H9 (cell line): ENCODE data around the gene CMPK2. TPM values are rescaled to one million over a fixed set of nuclear protein-coding genes. Genes with fewer than 3 reads are reported as not detected.

Source experiments
- DNase-seq: peaks from one replicate; pipeline ENCODE4 v3.0.0-alpha.2; 2017
- H2AFZ ChIP-seq: one replicate; pipeline ENCODE4 v1.6.1; 2013; ENCODE audit warnings: mild to moderate bottlenecking, low read length, control low read depth, moderate library complexity
- H2AK5ac ChIP-seq: 2 replicates; pipeline ENCODE4 v1.6.1; 2013; ENCODE audit warnings: low read length, control low read depth, mixed read lengths; ENCODE audit not compliant: insufficient read length
- H2BK120ac ChIP-seq: one replicate; pipeline ENCODE4 v1.6.1; 2013; ENCODE audit warnings: low read depth, mild to moderate bottlenecking, low read length, control low read depth, inconsistent platforms; ENCODE audit not compliant: poor library complexity, severe bottlenecking
- H2BK12ac ChIP-seq: 2 replicates; pipeline ENCODE4 v1.6.1; 2013; ENCODE audit warnings: low read length, control low read depth, mixed read lengths, low read depth; ENCODE audit not compliant: insufficient read length
- H2BK15ac ChIP-seq: 2 replicates; pipeline ENCODE4 v1.6.1; 2013; ENCODE audit warnings: low read depth, low read length, control low read depth
- H2BK20ac ChIP-seq: one replicate; pipeline ENCODE4 v1.6.1; 2013; ENCODE audit warnings: low read depth, mild to moderate bottlenecking, low read length, control low read depth, inconsistent platforms; ENCODE audit not compliant: poor library complexity, severe bottlenecking
- H2BK5ac ChIP-seq: 2 replicates; pipeline ENCODE4 v1.6.1; 2013; ENCODE audit warnings: low read length, control low read depth, mixed read lengths; ENCODE audit not compliant: insufficient read length
- H3K14ac ChIP-seq: 2 replicates; pipeline ENCODE4 v1.6.1; 2013; ENCODE audit warnings: low read length, control low read depth; ENCODE audit not compliant: insufficient read depth
- H3K18ac ChIP-seq: 2 replicates; pipeline ENCODE4 v1.6.1; 2013; ENCODE audit warnings: low read depth, mild to moderate bottlenecking, mixed read lengths, low read length, control low read depth; ENCODE audit not compliant: insufficient read length
- H3K23ac ChIP-seq: 2 replicates; pipeline ENCODE4 v1.6.1; 2013; ENCODE audit warnings: low read length, control low read depth, mixed read lengths, low read depth; ENCODE audit not compliant: insufficient read length
- H3K23me2 ChIP-seq: 2 replicates; pipeline ENCODE4 v1.6.1; 2013; ENCODE audit warnings: low read depth, mild to moderate bottlenecking, mixed read lengths, low read length, control low read depth; ENCODE audit not compliant: insufficient read length, poor library complexity, severe bottlenecking
- H3K27ac ChIP-seq: 2 replicates; pipeline ENCODE4 v1.5.1; 2013; ENCODE audit warnings: low read length, control low read depth, mixed read lengths, low read depth; ENCODE audit not compliant: insufficient read length
- H3K27me3 ChIP-seq: 2 replicates; pipeline ENCODE4 v1.6.1; 2013; ENCODE audit warnings: low read length, control low read depth, inconsistent platforms; ENCODE audit not compliant: insufficient read depth
- H3K4ac ChIP-seq: 2 replicates; pipeline ENCODE4 v1.6.1; 2013; ENCODE audit warnings: low read depth, mild to moderate bottlenecking, control low read depth, inconsistent platforms, low read length, moderate library complexity
- H3K4me1 ChIP-seq: 2 replicates; pipeline ENCODE4 v1.6.1; 2013; ENCODE audit warnings: low read length, control low read depth, inconsistent platforms; ENCODE audit not compliant: insufficient read depth
- H3K4me2 ChIP-seq: 2 replicates; pipeline ENCODE4 v1.6.1; 2013; ENCODE audit warnings: low read length, control low read depth, mixed read lengths; ENCODE audit not compliant: insufficient read length, insufficient read depth
- H3K56ac ChIP-seq: 2 replicates; pipeline ENCODE4 v1.6.1; 2013; ENCODE audit warnings: low read depth, mild to moderate bottlenecking, mixed read lengths, low read length, control low read depth; ENCODE audit not compliant: insufficient read length
- H3K79me1 ChIP-seq: 2 replicates; pipeline ENCODE4 v1.6.1; 2013; ENCODE audit warnings: low read depth, mild to moderate bottlenecking, moderate library complexity, low read length, control low read depth, inconsistent platforms; ENCODE audit not compliant: insufficient read depth, poor library complexity, severe bottlenecking
- H3K79me2 ChIP-seq: 2 replicates; pipeline ENCODE4 v1.6.1; 2013; ENCODE audit warnings: low read length, control low read depth, inconsistent platforms; ENCODE audit not compliant: insufficient read depth
- H3K9ac ChIP-seq: 2 replicates; pipeline ENCODE4 v1.6.1; 2013; ENCODE audit warnings: low read length, control low read depth, mixed read lengths; ENCODE audit not compliant: insufficient read length; ENCODE audit errors: extremely low read depth
- H3K9me3 ChIP-seq: one replicate; pipeline ENCODE4 v1.6.1; 2013; ENCODE audit warnings: low read depth, low read length, inconsistent platforms; ENCODE audit not compliant: control insufficient read depth
- H3T11ph ChIP-seq: one replicate; pipeline ENCODE4 v1.6.1; 2013; ENCODE audit warnings: mild to moderate bottlenecking, low read length, control low read depth, inconsistent platforms
- H4K20me1 ChIP-seq: one replicate; pipeline ENCODE4 v1.6.1; 2013; ENCODE audit not compliant: control insufficient read depth, insufficient read length, insufficient read depth
- H4K5ac ChIP-seq: 2 replicates; pipeline ENCODE4 v1.6.1; 2013; ENCODE audit warnings: low read depth, mild to moderate bottlenecking, mixed read lengths, low read length, control low read depth; ENCODE audit not compliant: insufficient read length
- H4K8ac ChIP-seq: replicated peaks from 2 replicates; pipeline ENCODE4 v1.6.1; 2013; ENCODE audit warnings: low read length, control low read depth, mixed read lengths, low read depth; ENCODE audit not compliant: insufficient read length
- H4K91ac ChIP-seq: 2 replicates; pipeline ENCODE4 v1.6.1; 2013; ENCODE audit warnings: low read depth, mild to moderate bottlenecking, moderate library complexity, mixed read lengths, low read length, control low read depth; ENCODE audit not compliant: insufficient read length
- H3K27ac Mint-ChIP-seq, 3 experiments: 2 replicates in 2 of 3; 3 replicates in 1 of 3; pipeline ENCODE4 v1.8.0; 2020 to 2021; ENCODE audit warnings: mixed read lengths in 3 of 3, mild to moderate bottlenecking in 1 of 3, moderate library complexity in 1 of 3
- H3K27me3 Mint-ChIP-seq: 2 replicates; pipeline ENCODE4 v1.8.0; 2021; ENCODE audit warnings: low read depth, mild to moderate bottlenecking, moderate library complexity, mixed read lengths
- H3K36me3 Mint-ChIP-seq, 3 experiments: 2 replicates in 2 of 3; 3 replicates in 1 of 3; pipeline ENCODE4 v1.8.0; 2020 to 2021; ENCODE audit warnings: low read depth in 3 of 3, mixed read lengths in 3 of 3; ENCODE audit not compliant: insufficient read depth in 1 of 3
- H3K4me1 Mint-ChIP-seq, 2 experiments: 2 replicates each; pipeline ENCODE4 v1.8.0; 2020; ENCODE audit warnings: mixed read lengths in 2 of 2
- H3K4me3 Mint-ChIP-seq, 2 experiments: 2 replicates in 1 of 2; 3 replicates in 1 of 2; pipeline ENCODE4 v1.8.0; 2020 to 2021; ENCODE audit warnings: mild to moderate bottlenecking in 2 of 2, mixed read lengths in 2 of 2, moderate library complexity in 1 of 2
- H3K9me3 Mint-ChIP-seq, 2 experiments: 2 replicates in 1 of 2; 3 replicates in 1 of 2; pipeline ENCODE4 v1.8.0; 2020; ENCODE audit warnings: mild to moderate bottlenecking in 2 of 2, mixed read lengths in 2 of 2, moderate library complexity in 1 of 2
- WGBS: extraction: QIAGEN DNeasy Blood & Tissue Kit; methylation state at CpG from one replicate; pipeline ENCODE4 v1.1.7; 2013; ENCODE audit warnings: missing lambda C conversion rate, low lambda C conversion rate, mixed read lengths; ENCODE audit not compliant: insufficient read length; ENCODE audit errors: extremely low coverage; 5-methylcytosine and 5-hydroxymethylcytosine counted together
- total RNA-seq: library from RNA; stranded (reverse); gene quantifications from 2 replicates; pipeline ENCODE4 v1.2.1, GENCODE V29; 2021
- TF ChIP-seq, protein P1 (sequence below): fragments of 200-600 bp; sonication (generic); conservative IDR thresholded peaks from 3 replicates; pipeline ENCODE4 v1.8.0; 2021; ENCODE audit warnings: antibody characterized with exemption, mild to moderate bottlenecking

Gene CMPK2
- total RNA-seq, 1 experiment from 2014 or later: 0.90 TPM

- H4K8ac ChIP-seq: no peak overlapping the region
- H2BK120ac ChIP-seq: no peak overlapping the region
- peaks cover 8% of the 10 kb centered on the region for H3K27me3 Mint-ChIP-seq
- TF ChIP-seq, protein P1, sequence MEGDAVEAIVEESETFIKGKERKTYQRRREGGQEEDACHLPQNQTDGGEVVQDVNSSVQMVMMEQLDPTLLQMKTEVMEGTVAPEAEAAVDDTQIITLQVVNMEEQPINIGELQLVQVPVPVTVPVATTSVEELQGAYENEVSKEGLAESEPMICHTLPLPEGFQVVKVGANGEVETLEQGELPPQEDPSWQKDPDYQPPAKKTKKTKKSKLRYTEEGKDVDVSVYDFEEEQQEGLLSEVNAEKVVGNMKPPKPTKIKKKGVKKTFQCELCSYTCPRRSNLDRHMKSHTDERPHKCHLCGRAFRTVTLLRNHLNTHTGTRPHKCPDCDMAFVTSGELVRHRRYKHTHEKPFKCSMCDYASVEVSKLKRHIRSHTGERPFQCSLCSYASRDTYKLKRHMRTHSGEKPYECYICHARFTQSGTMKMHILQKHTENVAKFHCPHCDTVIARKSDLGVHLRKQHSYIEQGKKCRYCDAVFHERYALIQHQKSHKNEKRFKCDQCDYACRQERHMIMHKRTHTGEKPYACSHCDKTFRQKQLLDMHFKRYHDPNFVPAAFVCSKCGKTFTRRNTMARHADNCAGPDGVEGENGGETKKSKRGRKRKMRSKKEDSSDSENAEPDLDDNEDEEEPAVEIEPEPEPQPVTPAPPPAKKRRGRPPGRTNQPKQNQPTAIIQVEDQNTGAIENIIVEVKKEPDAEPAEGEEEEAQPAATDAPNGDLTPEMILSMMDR: no peak
- H3K18ac ChIP-seq: no peak overlapping the region
- no peak overlapping the region for H2AFZ ChIP-seq
- peaks cover 5 to 21% (median 5%) of the 10 kb centered on the region in 3 experiments; a peak in 6 of 7 replicates for H3K36me3 Mint-ChIP-seq
- no peak overlapping the region for H2BK12ac ChIP-seq
- no peak overlapping the region for H2AK5ac ChIP-seq
- no peak overlapping the region for H2BK20ac ChIP-seq
- H3K23ac ChIP-seq: no peak overlapping the region
- H3K27me3 ChIP-seq: no peaks in the 10 kb centered on the region
- H3K27ac ChIP-seq: no peak overlapping the region
- no CpG with 5 or more reads among the region's 4 CpGs for WGBS
- H2BK15ac ChIP-seq: no peak overlapping the region
- no peak overlapping the region for H3K4ac ChIP-seq
- no peaks in the 10 kb centered on the region for H3K79me1 ChIP-seq
- no peak overlapping the region for H3T11ph ChIP-seq
- H3K23me2 ChIP-seq: no peaks in the 10 kb centered on the region
- H3K79me2 ChIP-seq: no peaks in the 10 kb centered on the region
- H3K56ac ChIP-seq: no peak overlapping the region
- no peaks in the 10 kb centered on the region for H3K4me1 ChIP-seq
- DNase-seq: no peak
- H3K27ac Mint-ChIP-seq: no peak overlapping the region
- no peaks in the 10 kb centered on the region for H3K4me1 Mint-ChIP-seq
- no peak overlapping the region for H2BK5ac ChIP-seq
- no peaks in the 10 kb centered on the region for H4K20me1 ChIP-seq
- H4K5ac ChIP-seq: no peak overlapping the region
- H3K9ac ChIP-seq: no peak overlapping the region
- H3K4me2 ChIP-seq: no peak overlapping the region
- H3K14ac ChIP-seq: no peak overlapping the region
- H3K4me3 Mint-ChIP-seq: no peak overlapping the region
- peaks cover 8% of the 10 kb centered on the region for H3K9me3 ChIP-seq
- peaks cover 24 to 29% of the 10 kb centered on the region in 2 experiments for H3K9me3 Mint-ChIP-seq
- no peak overlapping the region for H4K91ac ChIP-seq
These were observed 12.8 kb upstream of the CMPK2 start for GRCh38 chr2:6878549-6878948.
